Activated T-cell treated with anti-CD3 and anti-CD28 coated beads, Interleukin-2, amount 50 U/mL, for 24 hours (primary cell): ENCODE results near the gene RAB7B.
"Not testable (repeated sequence)": the region's sequence is repeated elsewhere in the genome, so short reads cannot be mapped to it uniquely, and the experiment has no call there.

Experiments used
- DNase-seq: peaks from one replicate; pipeline ENCODE4 v3.0.0-alpha.2; 2020
- H3K27ac Mint-ChIP-seq: 2 replicates; pipeline ENCODE4 v1.8.0; 2020; ENCODE audit warnings: mild to moderate bottlenecking, mixed read lengths
- H3K27me3 Mint-ChIP-seq: 2 replicates; pipeline ENCODE4 v1.8.0; 2020; ENCODE audit warnings: mixed read lengths
- H3K36me3 Mint-ChIP-seq: 2 replicates; pipeline ENCODE4 v1.8.0; 2020; ENCODE audit warnings: low read depth, mixed read lengths
- H3K4me1 Mint-ChIP-seq: 2 replicates; pipeline ENCODE4 v1.8.0; 2020; ENCODE audit warnings: low read depth, mixed read lengths
- H3K4me3 Mint-ChIP-seq: 2 replicates; pipeline ENCODE4 v1.8.0; 2020; ENCODE audit warnings: mild to moderate bottlenecking, moderate library complexity, mixed read lengths
- H3K9me3 Mint-ChIP-seq: 2 replicates; pipeline ENCODE4 v1.8.0; 2020; ENCODE audit warnings: mixed read lengths

RAB7B gene

DNA sequence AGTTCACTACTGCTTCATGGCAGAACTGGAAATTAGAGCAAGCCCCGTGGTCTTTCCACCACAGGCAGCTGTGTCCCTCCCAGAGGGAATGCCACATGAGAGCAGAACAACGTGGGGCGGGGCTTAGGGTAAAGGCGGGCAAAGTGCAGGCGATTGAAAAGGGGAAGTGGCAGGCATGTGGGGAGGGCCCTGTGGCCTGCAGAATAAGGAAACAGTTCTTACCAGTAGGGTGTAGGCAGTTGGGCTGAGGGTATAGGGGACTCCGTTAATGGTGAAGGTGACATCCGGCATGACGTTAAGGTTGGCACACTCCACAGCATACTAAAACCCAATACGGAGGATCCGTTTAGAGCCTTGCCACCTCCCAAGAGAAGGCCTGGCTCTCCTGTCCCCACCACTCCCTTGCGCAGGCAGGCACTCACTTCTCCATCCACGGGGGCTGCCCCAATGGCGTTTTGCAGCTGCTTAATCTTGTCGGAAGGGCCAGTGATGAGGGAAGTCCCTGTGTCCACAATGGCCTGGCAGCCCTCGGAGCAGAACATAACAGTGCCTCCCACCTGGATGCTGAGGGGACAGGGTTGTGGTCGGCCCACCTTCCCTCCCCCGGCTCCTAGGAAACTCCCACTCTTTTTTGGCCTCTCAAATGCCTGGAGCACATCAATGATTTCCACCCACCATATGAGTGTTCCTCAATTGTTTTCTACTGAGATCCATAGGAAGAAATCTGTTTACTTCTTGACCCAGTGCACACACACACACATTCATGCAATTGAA, 9.1 kb upstream of the RAB7B start:
- no peak overlapping the region for H3K27ac Mint-ChIP-seq
- H3K36me3 Mint-ChIP-seq: no peaks in the 10 kb centered on the region
- H3K4me3 Mint-ChIP-seq: no peak overlapping the region
- H3K4me1 Mint-ChIP-seq: peaks cover 28% of the 10 kb centered on the region
- DNase-seq: peak; percentile 46
- no peaks in the 10 kb centered on the region for H3K27me3 Mint-ChIP-seq
- no peaks in the 10 kb centered on the region for H3K9me3 Mint-ChIP-seq

DNA sequence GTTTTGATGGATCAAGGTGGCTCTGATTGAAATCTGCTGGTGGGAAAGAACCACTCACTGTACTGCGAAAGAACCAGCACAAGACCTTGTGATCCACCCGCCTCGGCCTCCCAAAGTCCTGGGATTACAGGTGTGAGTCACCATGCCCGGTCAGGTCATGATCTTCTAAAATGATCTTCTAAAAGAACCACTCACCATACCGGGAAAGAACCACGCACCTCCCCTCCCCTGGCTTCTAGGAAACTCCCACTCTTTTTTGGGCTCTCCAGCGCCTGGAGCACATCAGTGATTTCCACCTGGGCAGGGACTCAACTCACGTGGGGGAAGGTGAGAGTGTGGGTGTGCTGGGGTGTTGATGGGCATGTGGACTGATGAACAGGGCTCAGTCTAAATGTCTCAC, 7.9 kb upstream of the RAB7B start:
- Mint-ChIP-seq H3K36me3 (no peaks in the 10 kb centered on the region), H3K4me3 (no peak overlapping the region), H3K4me1 (peaks cover 28% of the 10 kb centered on the region), H3K9me3 (no peaks in the 10 kb centered on the region), H3K27me3 (peaks cover 9% of the 10 kb centered on the region), H3K27ac (peak overlapping the region; percentile 11)
- DNase-seq: no peak

DNA sequence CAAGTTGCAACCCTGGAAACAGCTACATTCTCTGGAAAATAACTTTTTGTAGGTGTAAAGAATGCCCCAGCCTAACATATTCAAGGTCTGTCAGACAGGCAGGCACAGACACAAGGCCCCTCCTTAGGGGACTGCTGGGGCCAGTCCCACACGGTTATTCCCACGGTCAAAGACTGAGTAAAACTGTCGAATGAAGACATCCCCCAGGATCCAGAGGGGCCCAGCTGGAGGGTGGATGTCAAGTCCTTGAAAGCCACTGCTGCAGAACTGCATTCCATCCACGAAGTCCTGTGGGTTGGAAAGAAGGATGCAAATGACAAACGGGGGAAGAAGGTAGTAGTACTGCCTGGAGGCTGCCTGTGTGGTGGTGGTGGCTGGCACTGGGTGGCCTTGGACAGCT, 6.9 kb upstream of the RAB7B start:
- Mint-ChIP-seq H3K9me3 (no peaks in the 10 kb centered on the region), H3K27ac (no peak overlapping the region), H3K36me3 (no peaks in the 10 kb centered on the region), H3K4me1 (peaks cover 28% of the 10 kb centered on the region), H3K27me3 (peaks cover 10% of the 10 kb centered on the region), H3K4me3 (no peak overlapping the region)
- DNase-seq: no peak

DNA sequence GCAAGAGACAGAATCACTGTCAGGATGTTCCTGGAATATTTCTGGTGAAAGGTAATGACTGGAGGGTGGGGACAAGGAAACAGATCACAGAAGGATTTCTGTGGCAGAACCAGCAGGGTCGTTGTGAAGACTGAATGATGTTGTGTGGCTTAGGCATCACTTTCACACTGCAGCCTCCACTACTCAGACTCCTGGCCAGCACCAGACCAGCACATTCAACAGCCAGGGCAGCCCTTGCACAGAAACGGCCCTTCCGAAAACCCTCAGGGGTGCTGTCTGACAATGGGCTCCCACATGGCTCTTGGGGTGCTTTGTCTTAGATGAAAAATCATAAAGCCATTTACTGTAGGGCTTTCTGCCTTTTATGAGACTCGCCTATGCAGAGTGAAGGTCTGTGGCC, 3.8 kb upstream of the RAB7B start:
- no peak overlapping the region for H3K4me3 Mint-ChIP-seq
- H3K9me3 Mint-ChIP-seq: no peaks in the 10 kb centered on the region
- no peak overlapping the region for H3K27ac Mint-ChIP-seq
- H3K36me3 Mint-ChIP-seq: no peaks in the 10 kb centered on the region
- DNase-seq: no peak
- peaks cover 16% of the 10 kb centered on the region for H3K27me3 Mint-ChIP-seq
- H3K4me1 Mint-ChIP-seq: peaks cover 29% of the 10 kb centered on the region

DNA sequence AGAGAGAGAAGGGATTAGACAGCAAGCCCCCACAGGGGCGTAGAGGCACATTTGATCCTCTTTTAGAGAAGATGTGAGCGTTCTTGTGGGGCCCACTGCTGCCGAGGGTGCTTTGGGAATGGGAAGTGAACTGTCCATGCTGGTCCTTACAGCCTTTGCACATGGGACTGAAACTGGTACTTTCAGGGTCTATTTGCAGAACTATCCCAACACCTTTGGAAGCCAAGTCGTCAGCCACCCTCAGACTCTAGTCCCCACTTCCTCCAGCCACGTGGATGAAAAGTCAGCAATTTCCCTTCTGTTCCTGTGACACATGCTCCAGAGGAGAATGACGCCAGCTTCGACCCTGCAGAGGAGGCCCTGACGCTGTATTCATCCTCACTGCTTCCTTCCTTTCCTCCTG, 2.6 kb upstream of the RAB7B start:
- DNase-seq: no peak
- H3K4me1 Mint-ChIP-seq: peaks cover 28% of the 10 kb centered on the region
- H3K4me3 Mint-ChIP-seq: no peak overlapping the region
- no peak overlapping the region for H3K27ac Mint-ChIP-seq
- no peaks in the 10 kb centered on the region for H3K36me3 Mint-ChIP-seq
- no peaks in the 10 kb centered on the region for H3K9me3 Mint-ChIP-seq
- peaks cover 16% of the 10 kb centered on the region for H3K27me3 Mint-ChIP-seq

DNA sequence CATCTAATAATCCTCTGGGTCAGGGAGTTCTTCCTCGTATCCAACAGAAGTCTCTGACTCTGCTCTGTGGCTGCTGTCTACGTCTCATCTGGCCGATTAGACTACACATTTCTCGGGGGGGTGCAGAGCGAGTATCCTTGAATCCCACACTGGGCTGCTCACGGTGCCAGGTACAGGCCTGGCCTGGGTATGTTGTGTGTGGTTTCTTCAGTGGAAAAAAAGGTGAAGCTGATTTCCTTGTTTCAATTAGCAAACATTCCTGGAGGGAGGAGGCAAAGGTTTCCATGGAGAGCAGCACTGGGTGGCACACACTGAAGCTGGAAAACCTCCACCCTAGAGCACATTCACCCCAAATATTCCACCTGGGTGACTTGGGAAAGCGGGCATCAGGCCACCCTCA, 2.0 kb upstream of the RAB7B start:
- no peak for DNase-seq
- Mint-ChIP-seq H3K4me1 (peaks cover 31% of the 10 kb centered on the region), H3K27ac (no peak overlapping the region), H3K27me3 (peaks cover 16% of the 10 kb centered on the region), H3K4me3 (no peak overlapping the region), H3K9me3 (no peaks in the 10 kb centered on the region), H3K36me3 (no peaks in the 10 kb centered on the region)

DNA sequence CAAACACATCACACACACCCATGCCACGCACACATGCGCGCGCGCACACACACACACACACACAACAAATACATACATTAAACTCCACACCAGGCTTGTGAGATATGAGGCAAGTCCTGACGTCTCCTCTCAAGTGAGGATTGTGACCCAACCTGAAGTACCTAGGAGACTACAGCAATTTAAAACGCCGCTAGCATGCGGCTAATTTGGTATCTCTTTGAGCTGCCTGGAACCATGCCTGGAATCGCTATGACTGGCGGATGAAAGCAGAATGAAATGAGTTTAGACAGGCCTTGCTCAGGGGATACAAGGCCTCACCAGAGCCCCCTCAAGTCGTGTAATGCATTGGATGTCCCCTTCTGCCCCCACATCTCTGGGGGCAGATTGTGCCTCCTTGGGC, 1.6 kb upstream of the RAB7B start:
- Mint-ChIP-seq H3K4me3 (no peak overlapping the region), H3K36me3 (no peaks in the 10 kb centered on the region), H3K4me1 (peaks cover 31% of the 10 kb centered on the region), H3K27ac (no peak overlapping the region), H3K9me3 (no peaks in the 10 kb centered on the region), H3K27me3 (peaks cover 16% of the 10 kb centered on the region)
- no peak for DNase-seq

DNA sequence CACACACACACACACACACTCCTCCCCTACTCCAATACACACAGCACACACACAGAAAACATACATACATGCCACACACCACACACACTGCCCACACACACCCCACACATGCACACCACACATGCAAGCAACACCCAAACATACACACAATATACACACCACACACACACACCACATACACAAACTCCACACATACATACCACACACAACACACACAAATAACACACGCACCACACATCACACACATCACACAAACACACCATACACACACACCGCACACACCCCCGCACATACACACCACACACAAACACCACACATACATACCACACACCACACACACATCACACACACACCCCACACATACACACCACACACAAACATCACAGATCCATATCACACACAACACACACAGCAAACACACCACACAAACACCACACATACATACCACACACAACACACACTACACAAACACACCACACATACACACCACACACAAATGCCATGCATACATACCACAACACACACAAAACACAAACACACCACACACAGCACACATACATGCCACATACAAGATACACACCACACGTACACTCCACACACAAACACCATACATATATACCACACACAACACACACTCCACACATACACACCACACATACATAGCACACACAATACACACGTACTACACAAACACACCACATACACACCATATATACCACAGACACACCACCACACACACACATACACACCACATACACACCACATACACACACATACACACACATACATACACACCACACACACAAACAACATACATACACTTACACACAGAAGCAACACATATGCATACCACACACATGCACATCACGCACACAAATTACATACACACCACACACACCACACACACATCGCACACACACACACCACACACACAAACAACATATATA, 932 bp upstream of the RAB7B start:
- Mint-ChIP-seq H3K27me3 (peaks cover 16% of the 10 kb centered on the region), H3K4me3 (no peak overlapping the region), H3K36me3 (no peaks in the 10 kb centered on the region), H3K27ac (no peak overlapping the region), H3K4me1 (peaks cover 31% of the 10 kb centered on the region), H3K9me3 (no peaks in the 10 kb centered on the region)
- DNase-seq: no peak

DNA sequence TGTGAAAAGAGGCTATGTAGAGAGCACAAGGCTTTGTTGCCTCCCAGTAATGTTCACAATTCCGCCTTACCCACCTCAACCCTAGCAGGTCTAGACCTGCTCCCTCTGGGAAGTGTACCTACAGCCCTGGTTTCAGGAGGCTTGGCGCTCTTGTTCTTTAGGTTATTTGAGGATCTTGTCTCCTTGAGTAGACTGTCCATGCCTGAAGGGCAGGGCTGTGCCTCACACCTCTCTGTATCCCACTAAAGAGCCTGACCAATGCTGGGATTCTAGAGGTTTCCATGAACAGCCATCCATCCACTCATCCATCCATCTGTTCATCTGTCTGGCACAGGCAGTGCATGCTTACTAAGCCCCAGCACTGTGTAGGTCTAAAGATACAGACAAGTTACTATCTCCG, 1.0 kb downstream of the RAB7B start:
- Mint-ChIP-seq H3K27ac (no peak overlapping the region), H3K36me3 (no peaks in the 10 kb centered on the region), H3K4me3 (no peak overlapping the region), H3K27me3 (peaks cover 22% of the 10 kb centered on the region), H3K9me3 (no peaks in the 10 kb centered on the region), H3K4me1 (peaks cover 31% of the 10 kb centered on the region)
- no peak for DNase-seq

DNA sequence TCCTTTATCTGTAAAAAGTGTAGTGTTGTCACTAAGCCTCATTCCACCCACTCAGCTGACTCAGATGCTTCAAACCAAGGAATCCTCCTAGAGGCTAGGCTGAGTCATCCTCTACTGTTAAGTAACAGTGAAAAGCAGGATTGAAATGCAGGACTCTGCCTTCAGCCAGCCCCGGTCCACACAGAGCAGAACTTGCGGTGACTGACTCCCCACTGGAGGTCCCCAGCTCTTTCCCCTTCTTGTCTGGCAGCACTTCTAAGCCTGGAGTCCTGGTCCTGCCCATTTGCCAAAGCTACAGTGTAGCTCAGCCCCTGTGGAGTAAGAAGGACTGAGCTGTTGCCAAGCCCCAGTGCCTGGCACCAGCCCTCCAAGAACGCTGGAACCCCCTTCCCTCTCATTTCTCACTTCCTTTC, 1.7 kb downstream of the RAB7B start:
- H3K4me3 Mint-ChIP-seq: no peak overlapping the region

DNA sequence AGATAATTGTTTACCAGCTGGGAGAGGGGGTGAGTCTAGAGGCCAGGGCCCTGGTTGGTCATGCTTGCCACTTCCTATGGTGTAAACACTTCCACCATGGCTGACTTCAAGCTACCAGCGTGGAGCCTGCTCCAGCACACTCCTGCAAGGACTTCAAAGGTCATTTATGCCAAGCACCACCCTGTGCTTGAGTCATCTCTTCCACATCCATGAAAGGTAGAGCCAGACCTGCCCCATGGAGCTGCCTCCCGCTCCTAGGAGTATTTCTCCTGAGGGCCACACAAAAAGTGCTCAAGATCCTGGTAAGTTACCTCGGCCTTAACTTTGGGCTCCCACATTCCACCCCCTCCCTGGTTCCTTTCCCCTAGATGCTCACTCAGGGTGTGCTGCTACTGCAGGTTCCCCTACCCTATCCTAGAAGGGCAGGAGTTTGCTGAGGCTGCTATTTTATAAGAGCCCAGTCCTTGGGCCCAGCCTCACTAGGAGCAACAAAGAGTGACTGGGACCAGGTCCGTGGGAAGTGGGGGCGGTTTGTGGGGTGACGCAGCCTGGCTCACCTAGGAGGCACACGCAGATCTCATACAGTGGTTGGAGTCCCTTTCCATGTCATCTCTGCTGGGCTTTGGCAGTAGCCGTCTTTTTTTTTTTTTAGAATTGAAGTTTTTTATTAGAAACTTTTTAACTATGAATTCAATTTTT, 2.4 kb downstream of the RAB7B start:
- Mint-ChIP-seq H3K9me3 (no peaks in the 10 kb centered on the region), H3K27me3 (peaks cover 16% of the 10 kb centered on the region), H3K4me1 (peaks cover 31% of the 10 kb centered on the region), H3K36me3 (no peaks in the 10 kb centered on the region), H3K4me3 (no peak overlapping the region), H3K27ac (peak overlapping the region; percentile 69)
- peak; percentile 42 for DNase-seq

More for the DNA sequence above, 1.7 kb downstream of the RAB7B start:
- Mint-ChIP-seq H3K9me3 (no peaks in the 10 kb centered on the region), H3K27ac (no peak overlapping the region), H3K36me3 (no peaks in the 10 kb centered on the region), H3K4me1 (peaks cover 31% of the 10 kb centered on the region), H3K27me3 (peaks cover 22% of the 10 kb centered on the region)
- peak; percentile 54 for DNase-seq

DNA sequence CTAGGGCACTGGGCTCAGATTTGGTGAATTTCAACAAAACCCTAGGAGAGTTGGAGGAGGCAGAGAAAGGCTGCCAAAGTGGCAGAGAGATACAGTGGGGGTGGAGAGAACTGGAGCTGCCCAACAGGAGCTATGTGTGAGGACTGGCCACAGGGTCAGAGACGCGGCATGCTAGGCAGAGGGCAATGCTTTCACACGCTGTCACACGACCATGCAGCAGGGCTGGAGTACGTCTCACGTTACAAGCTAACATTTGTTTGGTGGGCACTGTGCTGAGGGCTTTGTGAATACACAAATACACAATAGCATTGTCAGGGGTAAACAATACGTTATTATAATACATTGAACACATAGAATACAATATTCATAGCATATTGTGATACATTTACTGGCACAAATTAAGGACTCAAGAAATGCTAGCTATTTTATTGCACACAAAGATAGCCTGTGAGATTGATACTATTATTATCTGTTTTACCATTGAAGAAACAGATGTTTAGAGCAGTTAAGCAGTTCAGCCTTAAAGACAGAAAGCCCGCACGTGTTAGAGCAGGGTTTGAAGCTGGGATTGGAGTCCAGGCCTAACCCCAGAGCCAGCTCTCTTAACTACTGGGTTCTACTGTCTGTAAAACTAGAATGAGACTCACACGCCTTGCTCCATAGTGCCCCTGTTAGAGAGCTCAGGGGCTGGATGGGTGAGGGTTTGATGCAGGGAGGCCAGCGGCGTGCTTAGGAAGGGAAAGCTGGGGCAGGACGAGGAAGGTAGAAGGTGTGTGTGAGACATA, 4.5 kb downstream of the RAB7B start:
- Mint-ChIP-seq H3K4me1 (peaks cover 24% of the 10 kb centered on the region), H3K9me3 (no peaks in the 10 kb centered on the region), H3K4me3 (no peak overlapping the region), H3K36me3 (no peaks in the 10 kb centered on the region), H3K27ac (no peak overlapping the region), H3K27me3 (peaks cover 16% of the 10 kb centered on the region)
- no peak for DNase-seq

DNA sequence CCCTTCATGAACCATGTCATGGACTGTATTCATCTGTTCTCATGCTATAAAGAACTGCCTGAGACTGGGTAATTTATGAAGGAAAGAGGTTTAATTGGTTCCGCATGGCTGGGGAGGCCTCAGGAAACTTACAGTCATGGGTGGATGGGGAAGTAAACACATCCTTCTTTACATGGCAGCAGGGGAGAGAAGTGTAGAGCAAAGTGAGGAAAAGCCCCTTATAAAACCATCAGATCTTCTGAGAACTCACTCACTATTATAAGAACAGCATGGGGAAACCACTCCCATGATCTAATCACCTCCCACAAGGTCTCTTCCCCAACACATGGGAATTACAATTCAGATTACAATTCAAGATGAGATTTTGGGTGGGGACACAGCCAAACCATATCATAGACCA, 6.6 kb downstream of the RAB7B start:
- not testable (repeated sequence) for H3K9me3 Mint-ChIP-seq, DNase-seq, H3K36me3 Mint-ChIP-seq, H3K4me3 Mint-ChIP-seq, H3K27ac Mint-ChIP-seq
- Mint-ChIP-seq H3K4me1 (peaks cover 12% of the 10 kb centered on the region), H3K27me3 (peaks cover 10% of the 10 kb centered on the region)

DNA sequence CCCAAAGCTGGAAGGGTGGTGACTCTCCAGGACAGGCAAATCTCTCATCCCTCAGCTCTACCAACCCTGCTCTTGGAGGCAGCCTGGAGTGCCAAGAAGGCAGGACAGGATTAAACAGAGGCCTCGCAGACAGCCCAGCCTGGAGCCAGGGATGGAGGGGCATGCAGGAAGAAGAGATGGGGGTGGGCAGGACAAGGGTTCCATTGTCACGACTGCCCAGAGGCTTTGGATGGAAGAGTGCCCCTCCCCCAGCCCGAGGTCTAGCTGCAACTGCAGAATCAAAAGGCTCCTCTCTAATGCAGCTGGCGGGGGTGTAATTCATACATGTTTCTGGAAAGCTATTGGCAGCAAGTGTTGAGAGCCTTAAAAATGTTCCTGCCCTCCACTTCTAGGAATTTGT, 8.8 kb downstream of the RAB7B start:
- no peak overlapping the region for H3K27ac Mint-ChIP-seq
- peaks cover 18% of the 10 kb centered on the region for H3K27me3 Mint-ChIP-seq
- DNase-seq: no peak
- H3K4me3 Mint-ChIP-seq: no peak overlapping the region
- no peaks in the 10 kb centered on the region for H3K36me3 Mint-ChIP-seq
- no peaks in the 10 kb centered on the region for H3K4me1 Mint-ChIP-seq
- no peaks in the 10 kb centered on the region for H3K9me3 Mint-ChIP-seq
